Lung microvascular endothelial cell (primary cell): ENCODE results near the gene TNS3. TPM values are rescaled to one million over a fixed set of nuclear protein-coding genes. Genes with fewer than 3 reads are reported as not detected.

ENCODE experiments used
- DNase-seq, 2 donors: peaks; one replicate each; pipeline versions ENCODE4 v3.0.0 to v3.0.0-alpha.2; 2010; ENCODE audit warnings: low read depth in 2 of 2
- total RNA-seq: library from RNA; depleted of rRNA; stranded (reverse); fragments of >200 nt; gene quantifications from 2 replicates; pipeline ENCODE4 v1.2.1, GENCODE V29; 2014

Gene TNS3
- total RNA-seq, 1 donor from 2014 or later, result 10.3 TPM

- no peak for DNase-seq
Measured at GRCh38 chr7:47488201-47488968, 93.5 kb downstream of the TNS3 start.

- DNase-seq, result no peak
Measured at GRCh38 chr7:47485640-47486435, 96.1 kb downstream of the TNS3 start.

GRCh38 chr7:47484923-47485639 lies 96.8 kb downstream of the TNS3 start:
- no peak for DNase-seq

GRCh38 chr7:47484457-47484856 lies 97.5 kb downstream of the TNS3 start:
- no peak for DNase-seq

GRCh38 chr7:47483604-47484273 lies 98.2 kb downstream of the TNS3 start:
- peak; percentile 20 to 29 for DNase-seq

- DNase-seq, result peak in 1 of 2 donors; percentile 94
Measured at GRCh38 chr7:47482013-47482875, 99.7 kb downstream of the TNS3 start.

- DNase-seq, result no peak
Measured at GRCh38 chr7:47481541-47482012, 100.3 kb downstream of the TNS3 start.

GRCh38 chr7:47480576-47481538 lies 101.1 kb downstream of the TNS3 start:
- DNase-seq, result no peak

- no peak for DNase-seq
Measured at GRCh38 chr7:47479821-47480575, 101.9 kb downstream of the TNS3 start.

GRCh38 chr7:47478926-47479711 lies 102.8 kb downstream of the TNS3 start:
- DNase-seq, result no peak

- DNase-seq, result no peak
Measured at GRCh38 chr7:47478017-47478344, 103.9 kb downstream of the TNS3 start.

GRCh38 chr7:47477191-47478016 lies 104.5 kb downstream of the TNS3 start:
- DNase-seq, result no peak

GRCh38 chr7:47475880-47476227 lies 106.1 kb downstream of the TNS3 start:
- no peak for DNase-seq

GRCh38 chr7:47474937-47475879 lies 106.7 kb downstream of the TNS3 start:
- peak; percentile 37 to 92 for DNase-seq

- no peak for DNase-seq
Measured at GRCh38 chr7:47474211-47474936, 107.5 kb downstream of the TNS3 start.
